Endothelial cell (in vitro differentiated cells): ENCODE results near the gene TRIM75. TPM values are rescaled to one million over a fixed set of nuclear protein-coding genes. Genes with fewer than 3 reads are reported as not detected.
"Not testable (repeated sequence)": the region's sequence is repeated elsewhere in the genome, so short reads cannot be mapped to it uniquely, and the experiment has no call there.

Source experiments
- DNase-seq: peaks from one replicate; pipeline ENCODE4 v3.0.0; 2021; ENCODE audit warnings: low spot score
- H3K27ac Mint-ChIP-seq: one replicate; pipeline ENCODE4 v1.8.0; 2021; ENCODE audit warnings: mixed read lengths, inconsistent platforms; ENCODE audit not compliant: unreplicated experiment
- H3K27me3 Mint-ChIP-seq: one replicate; pipeline ENCODE4 v1.8.0; 2021; ENCODE audit warnings: mild to moderate bottlenecking, moderate library complexity, mixed read lengths, inconsistent platforms; ENCODE audit not compliant: unreplicated experiment
- H3K36me3 Mint-ChIP-seq: one replicate; pipeline ENCODE4 v1.8.0; 2021; ENCODE audit warnings: mild to moderate bottlenecking, low read depth, mixed read lengths, inconsistent platforms; ENCODE audit not compliant: unreplicated experiment
- H3K4me1 Mint-ChIP-seq: one replicate; pipeline ENCODE4 v1.8.0; 2021; ENCODE audit warnings: mild to moderate bottlenecking, mixed read lengths, inconsistent platforms; ENCODE audit not compliant: unreplicated experiment
- H3K4me3 Mint-ChIP-seq: one replicate; pipeline ENCODE4 v1.8.0; 2021; ENCODE audit warnings: mild to moderate bottlenecking, mixed read lengths, inconsistent platforms; ENCODE audit not compliant: unreplicated experiment
- H3K9me3 Mint-ChIP-seq: one replicate; pipeline ENCODE4 v1.8.0; 2021; ENCODE audit warnings: mixed read lengths, inconsistent platforms; ENCODE audit not compliant: unreplicated experiment
- CTCF ChIP-seq: fragments of 200-600 bp; sonication (generic); IDR thresholded peaks from one replicate; pipeline ENCODE4 v1.5.0; 2021; ENCODE audit warnings: antibody characterized with exemption; ENCODE audit not compliant: unreplicated experiment
- total RNA-seq: library from RNA; stranded (reverse); fragmentation: NEBNext Ultra II Directional; extraction: Animal tissue kit (Norgen Biotek cat#: 25700); gene quantifications from one replicate; pipeline ENCODE4 v1.2.1, GENCODE V29; 2021; ENCODE audit not compliant: unreplicated experiment

The TRIM75 gene
- total RNA-seq, 1 donor from 2014 or later, result not detected

DNA sequence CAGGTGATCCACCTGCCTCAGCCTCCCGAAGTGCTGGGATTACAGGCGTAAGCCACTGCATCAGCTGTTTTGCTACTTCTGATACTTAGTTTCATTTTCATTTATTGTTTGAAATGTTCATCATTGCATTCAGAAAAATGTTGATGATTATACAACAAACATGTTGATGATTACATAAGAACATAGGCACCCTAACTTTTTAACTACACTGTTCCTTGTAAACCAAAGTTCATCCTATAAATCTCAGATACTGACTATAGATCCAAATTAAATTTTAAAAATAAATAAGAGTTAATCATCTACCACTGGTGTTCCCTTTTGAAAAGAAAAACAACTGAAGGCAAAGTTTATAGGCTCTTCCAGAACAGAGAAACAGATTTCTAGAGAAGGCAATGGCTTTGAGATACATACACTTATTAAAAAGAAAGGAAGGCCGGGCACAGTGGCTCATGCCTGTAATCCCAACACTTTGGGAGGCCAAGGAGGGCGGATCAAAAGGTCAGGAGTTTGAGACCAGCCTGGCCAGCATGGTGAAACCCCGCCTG, 23.4 kb downstream of the TRIM75 start:
- Mint-ChIP-seq H3K36me3 (no peaks in the 10 kb centered on the region), H3K9me3 (no peaks in the 10 kb centered on the region), H3K4me3 (no peak overlapping the region), H3K4me1 (peaks cover 13% of the 10 kb centered on the region), H3K27ac (no peak overlapping the region), H3K27me3 (peaks cover 3% of the 10 kb centered on the region)
- DNase-seq, result no peak
- no peak for TF ChIP-seq CTCF

GRCh38 chr4:165079476-165079875, 25.8 kb downstream of the TRIM75 start:
- Mint-ChIP-seq H3K27me3 (no peaks in the 10 kb centered on the region), H3K9me3 (no peaks in the 10 kb centered on the region), H3K27ac (no peak overlapping the region), H3K36me3 (no peaks in the 10 kb centered on the region), H3K4me1 (no peaks in the 10 kb centered on the region), H3K4me3 (no peak overlapping the region)
- TF ChIP-seq CTCF, result no peak
- DNase-seq, result no peak

DNA sequence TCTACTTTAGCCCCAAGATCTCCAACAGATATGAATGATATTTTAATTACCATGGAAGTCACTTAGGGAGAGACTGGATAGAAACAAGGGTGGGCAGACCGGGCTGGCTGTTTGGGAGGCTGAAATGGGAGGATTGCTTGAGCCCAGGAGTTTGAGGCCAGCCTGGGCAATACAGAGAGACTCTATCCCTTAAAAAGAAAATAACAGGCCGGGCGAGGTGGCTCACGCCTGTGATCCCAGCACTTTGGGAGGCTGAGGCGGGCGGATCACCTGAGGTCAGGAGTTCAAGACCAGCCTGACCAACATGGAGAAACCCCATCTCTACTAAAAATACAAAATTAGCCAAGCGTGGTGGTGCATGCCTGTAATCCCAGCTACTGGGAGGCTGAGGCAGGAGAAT, 31.1 kb downstream of the TRIM75 start:
- H3K36me3 Mint-ChIP-seq, result peaks cover 18% of the 10 kb centered on the region
- H3K27me3 Mint-ChIP-seq, H3K4me1 Mint-ChIP-seq, H3K4me3 Mint-ChIP-seq, H3K9me3 Mint-ChIP-seq, DNase-seq, H3K27ac Mint-ChIP-seq: not testable (repeated sequence)

GRCh38 chr4:165085946-165086345, 32.3 kb downstream of the TRIM75 start:
- Mint-ChIP-seq H3K36me3 (peaks cover 18% of the 10 kb centered on the region), H3K4me1 (no peaks in the 10 kb centered on the region), H3K27ac (no peak overlapping the region), H3K9me3 (no peaks in the 10 kb centered on the region), H3K4me3 (no peak overlapping the region), H3K27me3 (no peaks in the 10 kb centered on the region)
- TF ChIP-seq CTCF, result no peak
- DNase-seq, result no peak

DNA sequence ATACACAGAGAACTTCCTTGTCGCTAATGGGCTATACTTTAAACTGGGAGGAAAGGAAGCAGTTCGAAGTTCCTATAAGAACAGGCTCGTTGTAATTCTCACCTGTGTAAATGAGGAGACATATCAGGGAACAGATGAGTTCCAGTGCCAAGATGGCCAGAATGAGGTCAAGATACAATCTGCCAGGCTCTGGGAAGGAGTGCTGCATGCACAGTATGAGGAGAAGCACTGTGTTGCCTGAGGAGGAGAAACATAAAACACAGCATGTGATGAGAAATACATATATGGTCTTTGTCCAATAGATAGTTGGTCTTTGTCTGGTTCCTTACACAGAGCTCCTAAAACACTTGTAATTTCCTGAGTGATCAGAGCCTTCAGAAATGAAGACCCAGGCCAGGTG, 34.7 kb downstream of the TRIM75 start:
- no peak for TF ChIP-seq CTCF
- DNase-seq, result no peak
- no peak overlapping the region for H3K27ac Mint-ChIP-seq
- H3K27me3 Mint-ChIP-seq, result no peaks in the 10 kb centered on the region
- no peaks in the 10 kb centered on the region for H3K9me3 Mint-ChIP-seq
- H3K4me3 Mint-ChIP-seq, result no peak overlapping the region
- no peaks in the 10 kb centered on the region for H3K4me1 Mint-ChIP-seq
- peaks cover 18% of the 10 kb centered on the region for H3K36me3 Mint-ChIP-seq

- H3K9me3 Mint-ChIP-seq, DNase-seq, H3K4me1 Mint-ChIP-seq, H3K4me3 Mint-ChIP-seq, H3K27me3 Mint-ChIP-seq, H3K27ac Mint-ChIP-seq: not testable (repeated sequence)
- H3K36me3 Mint-ChIP-seq, result peaks cover 11% of the 10 kb centered on the region
Observed at GRCh38 chr4:165092187-165092586, 38.5 kb downstream of the TRIM75 start.
